ENCODE measurements around the gene TOX2. TPM values are rescaled to one million over a fixed set of nuclear protein-coding genes. Genes with fewer than 3 reads are reported as not detected.

The TOX2 gene
- total and polyA plus RNA-seq, 2 of the 4 experiments (the other 2 are of a cell fraction): 1.3 to 17.5 TPM

DNA sequence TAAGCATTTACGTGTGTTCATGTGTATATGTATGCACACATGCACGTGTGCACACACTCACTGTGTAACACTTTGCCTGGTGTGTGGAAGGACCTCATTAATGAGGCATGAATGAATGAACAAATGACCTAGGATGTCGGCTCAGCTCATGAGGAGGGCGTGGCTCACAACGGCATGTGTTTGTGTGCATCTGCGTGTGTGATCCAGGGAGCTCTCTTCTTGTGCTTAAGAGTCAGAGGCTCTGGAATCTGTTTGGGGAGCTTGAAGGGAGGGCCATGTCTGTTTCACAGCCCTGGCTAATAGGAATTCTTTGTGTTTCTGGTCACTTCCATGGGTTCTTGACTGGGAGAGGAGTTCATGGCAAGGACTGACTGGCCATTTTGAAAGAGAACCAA lies 32.7 kb downstream of the TOX2 start:
- Histone ChIP-seq H3K9ac (ENCODE audit: low read depth, low read length) (no peak overlapping the region), H2BK120ac (ENCODE audit: low read depth, low read length) (no peak overlapping the region), H4K8ac (ENCODE audit: low read depth in 2 of 2, low read length in 2 of 2) (peak overlapping the region in 1 of 2 experiments; percentile 10; a peak in 1 of 4 replicates), H2BK20ac (ENCODE audit: low read depth, low read length) (no peak overlapping the region), H2BK5ac (ENCODE audit: low read depth, low read length, poor library complexity, severe bottlenecking) (no peak overlapping the region), H3K18ac (ENCODE audit: low read depth, low read length) (no peak overlapping the region), H3K4me1 (ENCODE audit: control insufficient read depth, insufficient read depth, low read length) (peaks cover 19% of the 10 kb centered on the region), H2AK9ac (replicated peaks; ENCODE audit: low read depth, low read length, poor library complexity) (no peak overlapping the region), H3K56ac (ENCODE audit: extremely low read depth, insufficient read depth, low read length) (no peak overlapping the region), H3K9me3 (ENCODE audit: control insufficient read depth, insufficient read depth, low read length) (no peaks in the 10 kb centered on the region), H3K4me2 (ENCODE audit: low read depth, low read length) (no peak overlapping the region), H4K91ac (ENCODE audit: insufficient read depth, low read depth, low read length) (0 out of 2 replicates have a peak overlapping the region, but pooled peaks have one; percentile 0), H3K14ac (replicated peaks; ENCODE audit: low read depth, low read length) (no peak overlapping the region; the same call in 1 of the 2 replicates), H2AK5ac (ENCODE audit: low read depth, low read length) (peak overlapping the region; percentile 33; the same call in 1 of the 2 replicates), H2AFZ (replicated peaks; ENCODE audit: low read length, poor library complexity) (no peak overlapping the region), H3K9me1 (ENCODE audit: insufficient read depth, low read length) (peaks cover 37% of the 10 kb centered on the region), H3K4me3 (ENCODE audit: insufficient read depth, low read depth, low read length) (no peak overlapping the region), H3K27ac (ENCODE audit: insufficient read depth, low read length) (no peak overlapping the region), H2BK15ac (ENCODE audit: low read depth, low read length) (no peak overlapping the region), H3K36me3 (ENCODE audit: control insufficient read depth, insufficient read depth, low read length) (no peaks in the 10 kb centered on the region; the same call in 1 of the 2 replicates), H3K27me3 (ENCODE audit: control insufficient read depth, insufficient read depth, low read length) (no peaks in the 10 kb centered on the region), H3K4ac (ENCODE audit: low read depth, low read length) (0 out of 2 replicates have a peak overlapping the region, but pooled peaks have one; percentile 0), H4K20me1 (ENCODE audit: insufficient read depth, low read length) (no peaks in the 10 kb centered on the region; the same call in 1 of the 2 replicates), H4K5ac (ENCODE audit: low read depth, low read length) (no peak overlapping the region), H3K79me1 (ENCODE audit: low read depth in 1 of 2, low read length in 2 of 2) (peaks cover 31 to 94% of the 10 kb centered on the region in 2 experiments), H3K23ac (ENCODE audit: low read depth, low read length) (no peak overlapping the region)
- TF ChIP-seq RCOR1 (IDR thresholded peaks at IDR 0.05; ENCODE audit: insufficient replicate concordance, low read length) (no peak), RAD21 (IDR thresholded peaks at IDR 0.05; ENCODE audit: low read length) (no peak), MXI1 (IDR thresholded peaks at IDR 0.05; ENCODE audit: borderline replicate concordance, low read depth, low read length) (no peak), NFE2L2 (IDR thresholded peaks at IDR 0.05; ENCODE audit: low read depth, low read length) (no peak), CEBPB (IDR thresholded peaks at IDR 0.05; ENCODE audit: low read depth, low read length) (no peak), RFX5 (IDR thresholded peaks at IDR 0.05; ENCODE audit: low read depth, low read length) (no peak), BHLHE40 (IDR thresholded peaks at IDR 0.05; ENCODE audit: low read depth, low read length) (no peak), MAZ (IDR thresholded peaks at IDR 0.05; ENCODE audit: borderline replicate concordance, low read depth, low read length) (no peak), MAFK (IDR thresholded peaks at IDR 0.05; ENCODE audit: low read depth, low read length) (no peak), SMC3 (IDR thresholded peaks at IDR 0.05; ENCODE audit: low read depth, low read length) (no peak), POLR2A (IDR thresholded peaks at IDR 0.05; ENCODE audit: low read depth, low read length) (no peak), CHD1 (IDR thresholded peaks at IDR 0.05; ENCODE audit: low read depth, low read length) (no peak), FOS (IDR thresholded peaks at IDR 0.05; ENCODE audit: low read depth, low read length) (no peak)
- TF ChIP-seq, protein P1, sequence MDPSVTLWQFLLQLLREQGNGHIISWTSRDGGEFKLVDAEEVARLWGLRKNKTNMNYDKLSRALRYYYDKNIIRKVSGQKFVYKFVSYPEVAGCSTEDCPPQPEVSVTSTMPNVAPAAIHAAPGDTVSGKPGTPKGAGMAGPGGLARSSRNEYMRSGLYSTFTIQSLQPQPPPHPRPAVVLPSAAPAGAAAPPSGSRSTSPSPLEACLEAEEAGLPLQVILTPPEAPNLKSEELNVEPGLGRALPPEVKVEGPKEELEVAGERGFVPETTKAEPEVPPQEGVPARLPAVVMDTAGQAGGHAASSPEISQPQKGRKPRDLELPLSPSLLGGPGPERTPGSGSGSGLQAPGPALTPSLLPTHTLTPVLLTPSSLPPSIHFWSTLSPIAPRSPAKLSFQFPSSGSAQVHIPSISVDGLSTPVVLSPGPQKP (IDR thresholded peaks at IDR 0.05; ENCODE audit: borderline replicate concordance, low read depth, low read length): no peak
- TF ChIP-seq, protein P2, sequence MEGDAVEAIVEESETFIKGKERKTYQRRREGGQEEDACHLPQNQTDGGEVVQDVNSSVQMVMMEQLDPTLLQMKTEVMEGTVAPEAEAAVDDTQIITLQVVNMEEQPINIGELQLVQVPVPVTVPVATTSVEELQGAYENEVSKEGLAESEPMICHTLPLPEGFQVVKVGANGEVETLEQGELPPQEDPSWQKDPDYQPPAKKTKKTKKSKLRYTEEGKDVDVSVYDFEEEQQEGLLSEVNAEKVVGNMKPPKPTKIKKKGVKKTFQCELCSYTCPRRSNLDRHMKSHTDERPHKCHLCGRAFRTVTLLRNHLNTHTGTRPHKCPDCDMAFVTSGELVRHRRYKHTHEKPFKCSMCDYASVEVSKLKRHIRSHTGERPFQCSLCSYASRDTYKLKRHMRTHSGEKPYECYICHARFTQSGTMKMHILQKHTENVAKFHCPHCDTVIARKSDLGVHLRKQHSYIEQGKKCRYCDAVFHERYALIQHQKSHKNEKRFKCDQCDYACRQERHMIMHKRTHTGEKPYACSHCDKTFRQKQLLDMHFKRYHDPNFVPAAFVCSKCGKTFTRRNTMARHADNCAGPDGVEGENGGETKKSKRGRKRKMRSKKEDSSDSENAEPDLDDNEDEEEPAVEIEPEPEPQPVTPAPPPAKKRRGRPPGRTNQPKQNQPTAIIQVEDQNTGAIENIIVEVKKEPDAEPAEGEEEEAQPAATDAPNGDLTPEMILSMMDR (conservative IDR thresholded peaks at IDR 0.05; ENCODE audit: low read depth, low read length): no peak
- TF ChIP-seq, protein P3, sequence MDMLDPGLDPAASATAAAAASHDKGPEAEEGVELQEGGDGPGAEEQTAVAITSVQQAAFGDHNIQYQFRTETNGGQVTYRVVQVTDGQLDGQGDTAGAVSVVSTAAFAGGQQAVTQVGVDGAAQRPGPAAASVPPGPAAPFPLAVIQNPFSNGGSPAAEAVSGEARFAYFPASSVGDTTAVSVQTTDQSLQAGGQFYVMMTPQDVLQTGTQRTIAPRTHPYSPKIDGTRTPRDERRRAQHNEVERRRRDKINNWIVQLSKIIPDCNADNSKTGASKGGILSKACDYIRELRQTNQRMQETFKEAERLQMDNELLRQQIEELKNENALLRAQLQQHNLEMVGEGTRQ (IDR thresholded peaks at IDR 0.05; ENCODE audit: low read depth, low read length): no peak
- BruUV-seq (replicated peaks): no TSS peak
- 78% methylated on average over 4 of the region's 6 CpGs; no CpG with 5 or more reads in 1 of the 2 experiments for WGBS, 2 experiments (ENCODE audit: extremely low coverage in 2 of 2, insufficient read length in 1 of 2)
- intact Hi-C loops (cut with micrococcal nuclease): loop anchor here (10.0 kb wide), 1 partner anchor 127 kb away; no protein-coding TSS in a partner anchor
- CTCF ChIA-PET: no interaction called here
- in situ Hi-C loops (cut with MboI; ENCODE audit: low sequenced_read_pairs): loop anchor here (25.0 kb wide), 1 partner anchor 1840 kb away; the partner anchor contains the start of genes DNTTIP1 and WFDC3
- dilution Hi-C loops (cut with HindIII; ENCODE audit: low sequenced_read_pairs, unreplicated experiment): no loop called here
- ATAC-seq (ENCODE audit: low read depth) (peak; percentile 43), DNase-seq (no peak)
- POLR2A ChIA-PET (ENCODE audit: unreplicated experiment): no interaction called here

Data from IMR-90 (cell line).